ENCODE measurements around the gene MYH13. TPM values are rescaled to one million over a fixed set of nuclear protein-coding genes. Genes with fewer than 3 reads are reported as not detected.

The MYH13 gene
- total and polyA plus RNA-seq, 2 of the 13 experiments (the other 11 are each of a cell fraction or from before 2014, with no cell fraction given), result not detected

GRCh38 chr17:10323812-10324610, 48.8 kb downstream of the MYH13 start:
- Histone ChIP-seq H3K9ac (ENCODE audit: insufficient read depth, low read depth, low read length) (no peak overlapping the region), H3K4me1 (ENCODE audit: insufficient read depth, low read length) (no peaks in the 10 kb centered on the region), H3K36me3 (replicated peaks in 1 of 2; ENCODE audit: control insufficient read depth in 1 of 2, insufficient read depth in 2 of 2, low read length in 2 of 2) (no peaks in the 10 kb centered on the region), H3K27ac (ENCODE audit: extremely low read length, insufficient read depth, low read length) (no peak overlapping the region), H3K79me2 (ENCODE audit: insufficient read depth, low read length) (no peaks in the 10 kb centered on the region), H3K9me3 (ENCODE audit: low read length) (no peaks in the 10 kb centered on the region), H2AFZ (ENCODE audit: low read length) (no peak overlapping the region), H3K27me3 (ENCODE audit: control insufficient read depth in 1 of 2, insufficient read depth in 2 of 2, low read length in 2 of 2) (no peaks in the 10 kb centered on the region; a peak in 1 of 5 replicates), H4K20me1 (ENCODE audit: insufficient read depth, low read length) (no peaks in the 10 kb centered on the region), H3K4me3 (replicated peaks in 1 of 3; ENCODE audit: insufficient read depth in 1 of 3, low read depth in 2 of 3, low read length in 3 of 3) (no peak overlapping the region), H3K4me2 (ENCODE audit: low read depth, low read length) (no peak overlapping the region)
- ChIA-PET CTCF (ENCODE audit: low intra/inter-chr PET ratio, low total read pairs) (no interaction called here), POLR2A (no interaction called here)
- no peak for DNase-seq (ENCODE audit: low spot score)
- 15% methylated on average over 11 of the region's 11 CpGs for WGBS (ENCODE audit: low lambda C conversion rate)
- intact Hi-C loops (cut with micrococcal nuclease; ENCODE audit: unreplicated experiment) (no loop called here), in situ Hi-C loops (cut with HindIII; ENCODE audit: extremely low pct_ligation_motif_present, low pct_unique_long_range_greater_than_20kb) (no loop called here)
- no TSS peak for BruUV-seq (replicated peaks)
- no peak for ATAC-seq
- FAIRE-seq, result no peak
- TF ChIP-seq ZNF101 (CRISPR knock-in tag; IDR thresholded peaks at IDR 0.05; ENCODE audit: borderline replicate concordance, low read depth), result no peak
- no peak for TF ChIP-seq SRF (IDR thresholded peaks at IDR 0.05; ENCODE audit: low read depth, low read length)
- no peak for TF ChIP-seq SMC3 (IDR thresholded peaks at IDR 0.05; ENCODE audit: low read length)
- TF ChIP-seq MNT (IDR thresholded peaks at IDR 0.05), result peak; percentile 96
- no peak for TF ChIP-seq CREM (IDR thresholded peaks at IDR 0.05)
- TF ChIP-seq CREM (CRISPR knock-in tag; IDR thresholded peaks at IDR 0.05), result no peak
- TF ChIP-seq ZNF335 (CRISPR knock-in tag; IDR thresholded peaks at IDR 0.05), result no peak
- no peak for TF ChIP-seq ZNF496 (CRISPR knock-in tag; IDR thresholded peaks at IDR 0.05; ENCODE audit: insufficient replicate concordance)
- TF ChIP-seq IKZF1 (IDR thresholded peaks at IDR 0.05), result no peak

All from HepG2 (cell line).